GM20431 (cell line): ENCODE data around the gene HLCS.

Source experiments
- in situ Hi-C: fragments of 300-500 bp; cut with MseI, MboI; formaldehyde crosslinking; loops from one replicate; pipeline ENCODE4 v1.15.0; 2020; ENCODE audit warnings: low sequenced_read_pairs; ENCODE audit not compliant: unreplicated experiment

HLCS gene

DNA sequence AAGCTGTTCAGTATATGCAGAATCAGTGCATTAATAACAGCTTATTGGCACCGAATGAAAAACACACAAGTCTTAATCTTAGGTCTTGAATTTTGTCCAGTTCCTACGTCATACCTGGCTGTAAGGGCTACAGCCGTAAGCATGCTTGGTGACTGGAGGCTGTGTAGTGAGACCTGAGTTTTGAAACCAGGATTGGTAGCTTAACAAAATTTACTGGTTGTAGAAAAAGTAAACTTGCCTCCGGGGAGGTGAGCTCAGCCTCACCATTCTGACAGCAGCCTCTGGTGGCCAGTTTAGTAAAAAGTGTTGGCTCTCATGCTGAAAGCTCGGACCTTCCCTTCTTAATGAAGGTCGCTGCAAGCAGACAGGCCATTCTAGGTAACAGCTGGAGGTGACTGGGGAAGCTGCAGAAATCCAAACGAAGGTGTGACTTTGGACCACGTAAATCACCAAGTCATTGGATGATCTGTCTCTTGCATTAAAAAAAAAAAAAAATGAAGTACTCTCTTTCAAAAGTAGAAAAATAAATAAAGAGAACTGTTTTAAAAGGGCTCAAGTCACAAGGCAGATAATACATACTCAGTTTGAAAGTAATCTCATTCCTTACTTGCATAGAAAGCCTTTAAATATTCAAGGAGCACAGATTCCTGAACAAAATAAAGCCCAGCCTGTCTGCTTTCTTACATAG is 48.9 kb downstream of the HLCS start:
- in situ Hi-C loops, result loop anchor here (25.0 kb wide), 1 partner anchor 505 kb away; no protein-coding TSS in a partner anchor

DNA sequence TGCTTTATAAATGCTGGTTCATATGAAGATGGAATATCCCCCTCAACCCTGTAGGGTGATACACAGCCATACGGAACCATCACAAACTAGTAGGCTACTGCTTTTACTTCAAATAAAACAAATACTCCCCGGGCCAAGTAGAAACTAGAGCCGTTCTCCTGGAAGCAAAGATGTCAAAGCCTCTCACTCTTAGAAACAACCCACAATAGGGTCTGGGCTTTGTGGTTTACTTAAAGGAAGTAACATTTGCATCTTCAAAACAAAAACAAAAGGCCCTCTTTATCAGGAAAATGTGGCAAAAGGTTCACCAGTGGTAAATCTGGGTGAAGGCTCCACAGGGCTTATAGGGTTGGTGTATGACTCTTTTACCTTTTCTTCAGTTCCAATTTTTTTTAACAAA is 49.8 kb downstream of the HLCS start:
- in situ Hi-C loops, result loop anchor here (25.0 kb wide), 1 partner anchor 504 kb away; no protein-coding TSS in a partner anchor

DNA sequence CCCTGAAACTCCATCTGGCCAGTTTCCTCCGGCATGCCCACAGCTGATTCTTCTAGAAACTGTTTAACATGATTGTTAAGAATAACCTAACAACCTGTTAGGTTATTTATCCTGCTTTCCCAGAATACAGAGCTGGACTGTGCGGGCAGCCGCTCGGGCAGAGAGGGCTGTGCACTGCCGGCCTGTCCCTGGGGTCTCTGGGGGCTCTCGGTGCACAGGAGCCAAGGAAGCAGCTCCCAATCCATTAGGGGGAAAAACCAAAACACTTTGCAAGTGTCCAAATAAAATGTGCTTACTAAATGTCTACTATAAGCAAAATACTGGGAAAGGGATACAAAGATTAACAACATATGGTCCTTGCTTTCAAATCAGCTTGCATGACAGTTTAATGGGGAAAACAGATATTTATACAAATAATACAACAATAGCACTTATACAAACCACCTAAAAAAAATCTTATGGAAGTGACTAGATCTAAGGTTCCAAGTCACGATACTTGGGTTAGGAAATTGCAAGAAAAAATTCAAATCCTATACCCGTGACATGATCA is 50.7 kb downstream of the HLCS start:
- in situ Hi-C loops, result loop anchor here (25.0 kb wide), 1 partner anchor 503 kb away; no protein-coding TSS in a partner anchor

GRCh38 chr21:36915014-36915695 is 51.3 kb downstream of the HLCS start:
- in situ Hi-C loops, result loop anchor here (25.0 kb wide), 1 partner anchor 503 kb away; no protein-coding TSS in a partner anchor

GRCh38 chr21:36914244-36915013 is 52.0 kb downstream of the HLCS start:
- in situ Hi-C loops, result loop anchor here (25.0 kb wide), 1 partner anchor 502 kb away; no protein-coding TSS in a partner anchor

DNA sequence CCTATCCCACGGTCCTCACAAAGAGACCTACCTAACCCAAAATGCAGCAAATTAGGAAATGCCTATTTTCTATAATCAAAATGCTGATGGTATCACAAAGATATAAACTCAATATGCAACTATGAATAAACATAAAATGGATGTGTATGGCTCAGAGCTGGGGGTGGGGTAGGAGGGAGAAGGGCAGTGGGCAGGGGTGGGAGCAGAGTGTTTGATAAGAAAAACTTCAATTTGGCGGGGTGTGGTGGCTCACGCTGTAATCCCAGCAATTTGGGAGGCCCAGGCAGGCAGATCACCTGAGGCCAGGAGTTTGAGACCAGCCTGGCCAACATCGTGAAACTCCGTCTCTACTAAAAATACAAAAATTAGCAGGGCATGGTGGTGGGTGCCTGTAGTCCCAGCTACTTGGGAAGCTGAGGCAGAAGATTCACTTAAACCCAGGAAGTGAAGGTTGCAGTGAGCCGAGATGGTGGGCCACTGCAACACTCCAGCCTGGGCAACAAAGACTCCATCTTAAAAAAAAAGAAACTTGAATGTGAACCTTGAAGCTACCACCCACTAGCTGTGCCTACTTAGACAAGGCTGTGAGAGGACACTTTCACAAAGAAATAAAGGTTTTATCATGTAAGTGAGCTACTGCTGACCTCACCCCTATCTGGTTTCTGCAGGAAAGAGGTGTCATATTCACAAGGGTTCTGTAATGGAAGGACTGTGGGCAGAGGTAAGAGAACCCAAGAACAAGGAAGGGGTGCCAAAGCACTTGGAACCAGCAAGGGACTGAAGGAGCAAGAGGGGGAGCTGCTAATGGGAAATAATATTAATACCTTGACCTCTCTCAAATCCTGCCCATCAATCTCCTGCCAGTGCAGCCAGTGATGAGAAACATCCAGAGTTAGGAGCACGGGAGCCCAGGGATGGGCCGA is 53.0 kb downstream of the HLCS start:
- in situ Hi-C loops, result loop anchor here (25.0 kb wide), 1 partner anchor 501 kb away; no protein-coding TSS in a partner anchor

DNA sequence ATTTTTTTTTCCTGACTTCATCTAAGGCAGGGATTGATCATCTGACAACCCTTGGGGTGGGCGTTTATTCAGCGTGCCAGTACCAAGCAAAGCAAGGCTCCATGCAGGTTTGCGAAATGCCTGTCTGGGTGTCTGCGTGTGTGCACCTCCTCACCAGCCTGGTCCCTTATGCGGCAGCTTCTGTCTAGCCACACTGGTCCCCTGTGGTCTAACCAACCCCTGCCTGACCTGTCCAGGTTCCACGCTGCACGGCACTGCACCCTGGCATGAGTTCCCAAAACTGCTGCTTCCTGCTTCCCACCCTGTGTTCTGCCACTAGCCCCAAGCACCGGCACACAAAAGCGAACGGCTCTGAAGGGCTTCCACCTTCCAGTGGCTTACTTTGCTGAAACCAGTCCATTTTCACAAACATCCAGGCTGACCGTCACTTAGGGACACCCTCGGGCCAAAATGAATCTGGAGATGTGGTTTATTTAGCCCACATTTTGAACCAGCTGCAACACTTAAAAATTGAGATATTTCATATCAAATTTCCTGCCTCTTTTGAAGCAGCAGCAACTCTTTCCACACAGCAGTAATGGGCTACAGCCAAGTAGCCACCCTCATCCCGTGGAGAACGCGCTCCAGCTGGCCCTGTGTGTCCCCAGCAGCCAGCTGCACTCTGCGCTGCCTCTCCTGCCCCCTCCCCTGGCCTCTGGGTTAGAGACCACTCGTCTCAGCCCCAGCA is 55.7 kb downstream of the HLCS start:
- in situ Hi-C loops, result loop anchor here (25.0 kb wide), 1 partner anchor 498 kb away; no protein-coding TSS in a partner anchor

GRCh38 chr21:36909901-36910561 is 56.4 kb downstream of the HLCS start:
- in situ Hi-C loops, result loop anchor here (25.0 kb wide), 1 partner anchor 498 kb away; no protein-coding TSS in a partner anchor

- in situ Hi-C loops, result loop anchor here (25.0 kb wide), 1 partner anchor 497 kb away; no protein-coding TSS in a partner anchor
Observed at GRCh38 chr21:36909423-36909822, 57.0 kb downstream of the HLCS start.

- in situ Hi-C loops, result loop anchor here (25.0 kb wide), 1 partner anchor 496 kb away; no protein-coding TSS in a partner anchor
Observed at GRCh38 chr21:36908260-36908908, 58.1 kb downstream of the HLCS start.

- in situ Hi-C loops, result loop anchor here (25.0 kb wide), 1 partner anchor 492 kb away; no protein-coding TSS in a partner anchor
Observed at GRCh38 chr21:36904093-36904666, 62.3 kb downstream of the HLCS start.

GRCh38 chr21:36902793-36903192 is 63.7 kb downstream of the HLCS start:
- in situ Hi-C loops, result loop anchor here (25.0 kb wide), 1 partner anchor 490 kb away; no protein-coding TSS in a partner anchor

DNA sequence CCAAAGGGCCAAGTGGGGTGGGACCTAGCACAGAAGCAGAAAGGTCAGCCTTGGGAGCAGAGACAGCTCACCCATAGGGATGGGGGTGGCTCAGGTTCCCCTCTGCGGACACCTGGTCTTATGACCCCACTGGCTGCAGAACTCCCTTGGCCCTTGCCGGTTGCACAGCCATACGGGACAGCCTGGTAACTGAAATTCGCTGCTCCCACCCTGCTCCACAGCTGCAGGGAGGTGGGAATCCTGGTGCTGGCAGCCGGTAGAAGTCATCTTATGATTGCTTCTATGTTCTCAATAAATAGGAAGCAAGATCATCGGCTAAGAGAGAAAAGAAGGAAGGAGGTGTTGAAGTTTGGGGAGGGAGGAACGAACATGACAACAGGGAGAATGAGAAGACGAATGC is 64.1 kb downstream of the HLCS start:
- in situ Hi-C loops, result loop anchor here (25.0 kb wide), 1 partner anchor 490 kb away; no protein-coding TSS in a partner anchor

DNA sequence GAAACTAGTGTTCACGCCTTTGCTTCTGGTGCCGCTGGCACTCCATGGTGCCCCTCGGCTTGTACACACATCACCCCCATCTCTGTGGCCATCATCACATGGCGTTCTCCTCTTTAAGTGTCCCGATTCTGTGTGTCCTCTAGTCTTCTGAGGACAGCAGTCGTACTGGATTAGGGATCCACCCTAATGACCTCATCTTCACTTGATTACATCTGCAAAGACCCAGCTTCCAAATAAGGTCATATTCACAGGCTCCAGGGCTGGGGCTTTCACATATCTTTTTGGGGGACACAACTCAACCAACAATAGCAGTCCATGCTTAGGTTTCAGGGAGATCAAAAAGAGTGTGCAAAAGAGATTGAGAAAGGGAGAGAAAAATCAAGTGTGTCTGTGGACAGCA is 64.9 kb downstream of the HLCS start:
- in situ Hi-C loops, result loop anchor here (25.0 kb wide), 1 partner anchor 489 kb away; no protein-coding TSS in a partner anchor

DNA sequence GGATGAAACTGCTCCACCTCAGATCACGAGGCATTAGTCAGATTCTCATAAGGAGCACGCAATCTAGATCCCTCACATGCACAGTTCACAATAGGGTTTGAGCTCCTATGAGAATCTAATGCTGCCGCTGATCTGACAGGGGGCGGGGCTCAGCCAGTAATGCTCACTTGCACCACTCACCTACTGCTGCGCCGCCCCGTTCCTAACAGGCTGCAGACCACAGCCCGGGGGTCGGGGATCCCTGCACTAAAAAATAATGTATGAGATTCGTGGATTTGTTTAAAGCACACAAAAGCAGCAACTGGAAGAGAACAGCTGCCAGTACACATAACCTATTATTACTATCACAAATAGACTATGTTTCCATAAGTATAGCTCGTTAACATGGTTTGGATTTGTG is 72.9 kb downstream of the HLCS start:
- in situ Hi-C loops, result no loop called here

DNA sequence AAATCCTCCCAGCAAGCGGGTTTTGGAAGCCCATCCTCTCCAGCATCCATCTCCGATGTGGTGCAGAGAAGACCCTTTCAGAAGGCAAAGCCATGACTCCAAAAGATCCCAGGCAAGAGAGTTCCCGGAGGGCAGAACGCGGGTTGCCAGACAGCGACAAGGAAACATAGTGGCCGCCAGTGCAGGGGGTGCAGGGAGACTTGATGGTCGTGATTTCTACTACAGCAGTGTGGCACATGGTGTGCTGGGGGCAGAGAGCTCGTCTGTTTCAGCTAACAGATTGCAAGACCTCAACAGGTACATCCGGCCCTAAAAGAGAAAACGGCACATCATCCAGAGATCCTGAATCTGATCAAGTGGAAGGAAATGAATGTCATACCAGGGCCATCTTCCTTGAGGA is 74.3 kb downstream of the HLCS start:
- in situ Hi-C loops, result no loop called here

DNA sequence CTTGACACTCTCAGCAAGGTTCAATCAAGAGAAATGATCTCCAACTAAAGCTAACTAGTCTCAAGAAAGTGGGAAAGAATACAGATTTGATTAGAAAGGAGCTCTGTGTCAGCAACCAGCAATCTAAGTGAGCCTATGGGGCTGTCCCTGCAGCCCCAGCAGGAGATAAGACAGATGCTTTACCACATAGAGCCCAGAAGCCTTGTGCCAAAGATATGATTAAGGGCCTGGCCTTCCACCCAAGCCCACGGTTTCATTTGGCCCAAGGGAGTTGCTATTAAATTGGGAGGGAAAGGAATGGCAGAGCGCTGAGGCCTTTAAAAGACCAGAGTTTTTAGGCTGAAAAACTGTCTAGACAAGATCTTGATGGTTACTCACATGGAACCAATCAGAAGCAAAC is 74.8 kb downstream of the HLCS start:
- in situ Hi-C loops, result no loop called here
